CD4-positive, alpha-beta T cell (primary cell): ENCODE data around the gene PTPRE. TPM values are rescaled to one million over a fixed set of nuclear protein-coding genes. Genes with fewer than 3 reads are reported as not detected.

Experiments
- ATAC-seq: fragments of 200-7000 bp; cut with Tn5 transposase; one replicate; pipeline ENCODE4 v1.10.0; 2022; ENCODE audit warnings: mild to moderate bottlenecking; ENCODE audit not compliant: poor library complexity
- CTCF ChIA-PET: fragments of 350-600 bp; sonication (Branson Sonifier 250); formaldehyde crosslinking; loops from one replicate; lab custom pipeline; 2021; ENCODE audit warnings: antibody characterized with exemption, inconsistent platforms; lab: Charles Lee
- POLR2A ChIA-PET: fragments of 350-600 bp; sonication (Branson Sonifier 250); formaldehyde crosslinking; loops from one replicate; lab custom pipeline; 2021; ENCODE audit warnings: antibody characterized with exemption, inconsistent platforms; lab: Charles Lee
- DNase-seq, 14 experiments: peaks; one replicate each; pipeline ENCODE4 v3.0.0-alpha.2; 2013 to 2020; ENCODE audit warnings: mixed read lengths in 2 of 14
- H3K27ac ChIP-seq, 2 donors: one replicate each; pipeline versions ENCODE4 v1.5.1 to v1.7.0; 2013; ENCODE audit warnings: low read length in 2 of 2, low read depth in 1 of 2, mild to moderate bottlenecking in 1 of 2
- H3K27me3 ChIP-seq, 2 experiments: 1 replicate in 1 of 2; 2 replicates in 1 of 2; pipeline versions ENCODE4 v1.6.1 to v1.7.0; 2013; ENCODE audit warnings: low read length in 2 of 2, control low read depth in 1 of 2, mild to moderate bottlenecking in 1 of 2, moderate library complexity in 1 of 2; ENCODE audit not compliant: insufficient read depth in 2 of 2, control insufficient read depth in 1 of 2
- H3K36me3 ChIP-seq: one replicate; pipeline ENCODE4 v1.6.1; 2013; ENCODE audit warnings: low read length, control low read depth; ENCODE audit not compliant: insufficient read depth
- H3K4me1 ChIP-seq: one replicate; pipeline ENCODE4 v1.6.1; 2013; ENCODE audit warnings: low read length, control low read depth; ENCODE audit not compliant: insufficient read depth
- H3K4me3 ChIP-seq: one replicate; pipeline ENCODE4 v1.5.1; 2013; ENCODE audit warnings: mild to moderate bottlenecking, low read length, moderate library complexity
- H3K9me3 ChIP-seq, 2 experiments: 1 replicate in 1 of 2; 2 replicates in 1 of 2; pipeline versions ENCODE4 v1.6.1 to v1.7.0; 2013; ENCODE audit warnings: low read length in 2 of 2, mild to moderate bottlenecking in 2 of 2, control low read depth in 1 of 2, moderate library complexity in 1 of 2; ENCODE audit not compliant: control insufficient read depth in 1 of 2, insufficient read depth in 1 of 2
- H3K27ac Mint-ChIP-seq: one replicate; pipeline ENCODE4 v1.8.0; 2020; ENCODE audit warnings: mixed read lengths
- H3K27me3 Mint-ChIP-seq: one replicate; pipeline ENCODE4 v1.8.0; 2021; ENCODE audit warnings: mixed read lengths
- H3K36me3 Mint-ChIP-seq: one replicate; pipeline ENCODE4 v1.8.0; 2021; ENCODE audit warnings: low read depth, mixed read lengths
- H3K4me1 Mint-ChIP-seq: one replicate; pipeline ENCODE4 v1.8.0; 2021; ENCODE audit warnings: low read depth, mixed read lengths
- H3K4me3 Mint-ChIP-seq: one replicate; pipeline ENCODE4 v1.8.0; 2020; ENCODE audit warnings: mild to moderate bottlenecking, mixed read lengths
- H3K9me3 Mint-ChIP-seq: one replicate; pipeline ENCODE4 v1.8.0; 2020; ENCODE audit warnings: mixed read lengths
- CTCF ChIP-seq: fragments of 200-600 bp; IDR thresholded peaks from one replicate; pipeline ENCODE4 v1.8.0; 2022; ENCODE audit warnings: antibody characterized with exemption, mild to moderate bottlenecking
- intact Hi-C, 2 experiments: fragments of 100-400 bp; cut with DNase I in 1 of 2; cut with micrococcal nuclease in 1 of 2; formaldehyde crosslinking; loops; one replicate each; pipeline versions ENCODE4 v1.15.1 to v1.9.0; 2023 to 2025; cut with DNase I, micrococcal nuclease
- total RNA-seq, 174 experiments: library from RNA in 2 of 174; stranded (reverse) in 2 of 174; gene quantifications; one replicate each; pipeline ENCODE4 v1.2.3 and lab custom pipeline; 2021 to 2026

Gene PTPRE
- total RNA-seq, 2 experiments from 2014 or later, result 47.6 to 55.1 TPM

DNA sequence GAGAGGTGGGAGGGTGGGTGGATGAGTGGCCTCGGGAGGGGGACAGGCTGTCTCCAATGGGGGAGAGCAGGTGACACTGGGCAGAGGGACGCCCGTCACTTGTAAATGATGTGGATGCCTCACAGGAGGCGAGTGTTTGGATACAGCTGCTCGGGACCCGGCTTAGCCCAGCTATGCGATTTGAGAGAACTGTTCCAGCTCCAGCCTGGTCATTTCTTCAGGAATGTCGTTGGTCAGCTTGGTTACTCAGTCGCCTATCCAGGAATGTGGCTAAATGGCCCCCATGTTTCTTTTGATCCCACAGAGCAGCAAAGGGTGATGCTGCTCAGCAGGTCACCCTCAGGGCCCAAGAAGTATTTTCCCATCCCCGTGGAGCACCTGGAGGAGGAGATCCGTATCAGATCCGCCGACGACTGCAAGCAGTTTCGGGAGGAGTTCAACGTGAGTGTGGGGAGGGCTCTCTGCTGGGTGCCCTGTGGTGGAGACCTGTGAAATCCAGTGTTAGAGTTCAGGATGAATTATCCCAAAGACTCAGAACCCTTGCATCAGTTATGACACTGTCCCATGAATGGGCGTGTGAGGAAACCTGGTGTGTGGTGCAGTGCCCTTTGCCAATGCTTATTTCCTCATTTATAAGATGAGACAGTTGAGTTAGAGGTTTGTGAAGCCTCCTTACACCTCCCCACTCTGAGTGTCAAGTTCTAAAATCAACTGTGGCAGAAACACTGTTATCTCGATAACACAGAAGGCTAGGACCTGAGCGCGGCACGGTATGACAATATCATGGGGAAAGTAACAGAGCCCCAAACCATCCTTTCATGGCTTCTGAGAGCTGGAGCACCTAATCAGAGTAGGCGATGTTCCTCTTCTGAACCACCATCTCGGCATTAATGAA is 142.6 kb downstream of the PTPRE start:
- H3K4me3 ChIP-seq, result peak overlapping the region; percentile 67
- ChIA-PET CTCF (interaction anchor here (1.2 to 3.1 kb wide), 4 partner anchors 13 to 142 kb away, joined by 3 to 24 read pairs (median 15); partner anchors contain the start of gene PTPRE), POLR2A (interaction anchor here (0.8 to 3.9 kb wide), 4 partner anchors 14 to 38 kb away, joined by 3 to 112 read pairs (median 11); no protein-coding TSS in a partner anchor)
- peak overlapping the region in 1 of 2 donors; percentile 86 for H3K27ac ChIP-seq
- intact Hi-C loops, result loop anchor here in 1 of 2 experiments (10.0 kb wide), 1 partner anchor 1415 kb away; the partner anchor contains the start of gene MGMT
- H3K4me1 Mint-ChIP-seq, result peaks cover 49% of the 10 kb centered on the region
- H3K27me3 ChIP-seq, result no peaks in the 10 kb centered on the region
- peak overlapping the region; percentile 91 for H3K4me3 Mint-ChIP-seq
- no peak for TF ChIP-seq CTCF
- peak in 2 of 14 experiments; percentile 36 to 38 for DNase-seq
- H3K9me3 Mint-ChIP-seq, result no peaks in the 10 kb centered on the region
- peaks cover 45% of the 10 kb centered on the region for H3K36me3 ChIP-seq
- no peaks in the 10 kb centered on the region for H3K9me3 ChIP-seq
- peaks cover 67% of the 10 kb centered on the region for H3K36me3 Mint-ChIP-seq
- H3K27ac Mint-ChIP-seq, result peak overlapping the region; percentile 65
- ATAC-seq, result no peak
- peaks cover 64% of the 10 kb centered on the region for H3K4me1 ChIP-seq
- H3K27me3 Mint-ChIP-seq, result no peaks in the 10 kb centered on the region

DNA sequence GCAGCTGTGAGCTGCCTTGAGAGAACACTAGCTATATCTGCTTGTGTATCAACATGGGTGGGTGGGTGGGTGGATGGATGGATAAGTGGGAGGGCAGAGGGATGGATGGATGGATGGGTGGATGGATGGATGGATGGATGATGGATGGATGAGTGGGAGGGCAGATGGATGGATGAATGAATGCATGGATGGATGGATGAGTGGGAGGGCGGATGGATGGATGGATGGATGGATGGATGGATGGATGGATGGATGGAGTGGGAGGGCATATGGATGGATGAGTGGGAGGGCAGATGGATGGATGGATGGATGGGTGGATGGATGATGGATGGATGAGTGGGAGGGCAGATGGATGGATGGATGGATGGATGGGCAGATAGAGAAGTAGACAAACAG is 143.2 kb downstream of the PTPRE start:
- H3K27ac ChIP-seq, result no peak overlapping the region
- peak overlapping the region; percentile 52 for H3K4me3 Mint-ChIP-seq
- no peaks in the 10 kb centered on the region for H3K9me3 ChIP-seq
- H3K4me1 Mint-ChIP-seq, result peaks cover 49% of the 10 kb centered on the region
- no peaks in the 10 kb centered on the region for H3K27me3 ChIP-seq
- intact Hi-C loops, result no loop called here
- H3K27ac Mint-ChIP-seq, result peak overlapping the region; percentile 65
- no peak for TF ChIP-seq CTCF
- CTCF ChIA-PET, result no interaction called here
- no peaks in the 10 kb centered on the region for H3K27me3 Mint-ChIP-seq
- no peak overlapping the region for H3K4me3 ChIP-seq
- DNase-seq (no peak), ATAC-seq (no peak)
- peaks cover 73% of the 10 kb centered on the region for H3K36me3 Mint-ChIP-seq
- peaks cover 64% of the 10 kb centered on the region for H3K4me1 ChIP-seq
- H3K36me3 ChIP-seq, result peaks cover 51% of the 10 kb centered on the region
- POLR2A ChIA-PET, result interaction anchor here (3.9 kb wide), 1 partner anchor 13 kb away, joined by 112 read pairs; no protein-coding TSS in a partner anchor
- H3K9me3 Mint-ChIP-seq, result no peaks in the 10 kb centered on the region

- peaks cover 60% of the 10 kb centered on the region for H3K36me3 ChIP-seq
- DNase-seq (peak in 1 of 14 experiments; percentile 19), ATAC-seq (no peak)
- H3K27ac ChIP-seq, result no peak overlapping the region
- H3K4me3 ChIP-seq, result no peak overlapping the region
- intact Hi-C loops, result no loop called here
- no peaks in the 10 kb centered on the region for H3K27me3 ChIP-seq
- no peaks in the 10 kb centered on the region for H3K9me3 ChIP-seq
- peaks cover 58% of the 10 kb centered on the region for H3K4me1 ChIP-seq
- ChIA-PET CTCF (interaction anchor here (0.8 to 3.5 kb wide), 2 partner anchors 12 to 18 kb away, joined by 4 to 13 read pairs; no protein-coding TSS in a partner anchor), POLR2A (no interaction called here)
- Mint-ChIP-seq H3K27ac (peak overlapping the region; percentile 50), H3K4me1 (peaks cover 57% of the 10 kb centered on the region), H3K9me3 (no peaks in the 10 kb centered on the region), H3K36me3 (peaks cover 81% of the 10 kb centered on the region), H3K27me3 (no peaks in the 10 kb centered on the region), H3K4me3 (no peak overlapping the region)
- peak; percentile 11 for TF ChIP-seq CTCF
Measured at GRCh38 chr10:128050936-128051335, 144.0 kb downstream of the PTPRE start.
